ENCODE measurements around the gene ACTRT2.

The ACTRT2 gene

DNA sequence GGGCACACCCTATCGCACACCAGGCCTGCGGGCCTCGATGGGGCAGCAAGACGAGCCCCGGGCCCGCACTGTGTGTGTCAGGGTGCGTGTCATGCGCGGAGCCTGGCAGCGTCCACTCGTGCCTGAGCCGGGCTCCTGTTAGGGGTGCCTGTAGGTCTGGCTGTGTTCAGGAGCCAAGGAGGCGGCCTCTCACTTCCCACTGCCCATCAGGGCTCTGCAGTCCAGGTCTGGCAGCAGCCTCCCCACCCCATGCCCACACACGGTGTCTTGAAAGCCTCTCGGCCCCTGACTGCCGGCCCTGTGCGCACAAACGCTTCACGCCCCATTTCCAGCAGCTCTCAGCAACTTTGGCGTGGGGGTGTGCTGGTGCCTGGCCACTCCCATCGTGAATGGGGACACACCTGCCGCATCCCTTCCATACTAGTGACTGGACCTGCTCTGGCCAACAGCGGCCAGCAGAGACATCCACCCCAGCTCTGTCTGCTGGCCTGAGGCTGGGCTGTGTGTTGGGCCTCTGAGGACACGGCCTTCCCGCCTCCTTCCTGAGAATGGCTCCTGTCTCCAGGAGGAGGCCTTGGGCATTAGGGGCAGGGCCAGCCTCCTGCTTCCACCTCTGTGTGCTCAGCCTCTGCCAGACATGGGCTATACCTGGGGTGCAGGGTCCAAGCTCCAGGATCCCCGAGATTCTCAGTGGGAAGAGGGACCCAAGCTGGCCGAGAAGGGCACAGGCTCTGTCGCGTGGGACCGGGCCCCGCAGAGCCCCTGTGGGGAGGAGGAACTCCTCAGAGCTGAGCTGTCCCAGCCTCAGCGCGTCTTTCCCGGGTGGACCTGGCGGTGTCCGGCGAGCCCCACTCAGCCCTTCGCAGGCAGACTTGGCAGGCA lies 41.8 kb upstream of the ACTRT2 start:
- CTCF ChIA-PET = no interaction called here
- no peak for DNase-seq (ENCODE audit: low read depth, low spot score)
- POLR2A ChIA-PET = no interaction called here
- no peak overlapping the region for H3K4me3 ChIP-seq (ENCODE audit: low read depth, low read length)
- TF ChIP-seq, protein P1, sequence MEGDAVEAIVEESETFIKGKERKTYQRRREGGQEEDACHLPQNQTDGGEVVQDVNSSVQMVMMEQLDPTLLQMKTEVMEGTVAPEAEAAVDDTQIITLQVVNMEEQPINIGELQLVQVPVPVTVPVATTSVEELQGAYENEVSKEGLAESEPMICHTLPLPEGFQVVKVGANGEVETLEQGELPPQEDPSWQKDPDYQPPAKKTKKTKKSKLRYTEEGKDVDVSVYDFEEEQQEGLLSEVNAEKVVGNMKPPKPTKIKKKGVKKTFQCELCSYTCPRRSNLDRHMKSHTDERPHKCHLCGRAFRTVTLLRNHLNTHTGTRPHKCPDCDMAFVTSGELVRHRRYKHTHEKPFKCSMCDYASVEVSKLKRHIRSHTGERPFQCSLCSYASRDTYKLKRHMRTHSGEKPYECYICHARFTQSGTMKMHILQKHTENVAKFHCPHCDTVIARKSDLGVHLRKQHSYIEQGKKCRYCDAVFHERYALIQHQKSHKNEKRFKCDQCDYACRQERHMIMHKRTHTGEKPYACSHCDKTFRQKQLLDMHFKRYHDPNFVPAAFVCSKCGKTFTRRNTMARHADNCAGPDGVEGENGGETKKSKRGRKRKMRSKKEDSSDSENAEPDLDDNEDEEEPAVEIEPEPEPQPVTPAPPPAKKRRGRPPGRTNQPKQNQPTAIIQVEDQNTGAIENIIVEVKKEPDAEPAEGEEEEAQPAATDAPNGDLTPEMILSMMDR (IDR thresholded peaks at IDR 0.05; ENCODE audit: insufficient read depth, low read length, missing control alignments) = no peak

DNA sequence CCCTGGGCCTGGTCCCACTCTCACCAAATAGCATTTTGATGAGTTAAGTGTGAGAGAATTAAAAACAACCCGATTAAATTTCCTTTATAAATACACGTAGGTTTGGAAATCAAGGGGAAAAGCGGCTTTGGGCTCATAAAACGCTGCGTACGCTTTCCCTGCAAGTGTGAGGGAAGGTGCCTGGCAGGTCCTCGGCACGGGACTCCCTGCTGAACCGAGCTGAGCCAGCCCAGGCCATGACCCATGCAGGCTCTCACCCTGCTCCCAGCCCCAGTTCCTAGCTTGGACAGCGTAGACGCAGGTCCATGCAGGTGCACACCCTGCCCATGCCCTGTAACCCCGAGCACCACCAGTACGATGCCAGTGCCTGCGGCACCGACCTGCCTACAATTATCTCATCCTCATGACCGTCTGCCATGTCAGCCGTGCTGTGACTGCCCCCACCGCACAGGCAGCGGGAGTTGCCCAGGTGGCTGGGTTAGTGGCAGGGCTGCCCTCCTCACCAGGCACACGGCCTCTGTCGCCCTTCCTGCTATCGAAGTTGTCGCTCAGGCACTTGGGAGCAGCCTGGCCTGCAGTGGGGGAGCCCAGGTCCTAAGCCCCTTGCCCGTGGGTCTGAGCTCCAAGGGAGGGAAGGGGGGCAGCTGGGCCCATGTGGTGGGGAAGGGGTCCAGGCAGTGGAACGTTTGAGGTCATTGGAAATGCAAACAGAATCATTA lies 41.0 kb upstream of the ACTRT2 start:
- ChIA-PET CTCF (no interaction called here), POLR2A (no interaction called here)
- H3K4me3 ChIP-seq (ENCODE audit: low read depth, low read length) = no peak overlapping the region
- no peak for DNase-seq (ENCODE audit: low read depth, low spot score)
- TF ChIP-seq, protein P1 (IDR thresholded peaks at IDR 0.05; ENCODE audit: insufficient read depth, low read length, missing control alignments) = no peak

DNA sequence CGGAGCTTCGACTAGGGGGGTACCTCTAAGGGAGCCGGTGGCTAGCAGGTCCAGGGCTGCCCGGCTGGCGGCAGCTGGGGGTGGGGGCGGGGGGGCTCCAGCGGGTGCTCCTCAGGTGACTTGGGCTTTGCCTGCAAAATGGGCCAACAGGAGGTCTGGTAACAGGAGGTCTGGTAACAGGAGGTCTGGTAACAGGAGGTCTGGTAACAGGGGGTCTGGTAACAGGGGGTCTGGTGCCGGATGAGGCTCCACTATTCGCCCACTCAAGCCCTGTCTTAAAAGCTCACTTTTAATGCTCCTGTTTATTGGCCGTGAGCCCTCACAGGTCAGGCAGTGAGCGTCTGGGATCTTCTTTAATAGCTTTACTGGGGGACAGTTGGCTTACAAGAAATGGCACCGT lies 40.4 kb upstream of the ACTRT2 start:
- TF ChIP-seq, protein P1 (IDR thresholded peaks at IDR 0.05; ENCODE audit: insufficient read depth, low read length, missing control alignments) = no peak
- ChIA-PET CTCF (no interaction called here), POLR2A (no interaction called here)
- no peak for DNase-seq (ENCODE audit: low read depth, low spot score)
- no peak overlapping the region for H3K4me3 ChIP-seq (ENCODE audit: low read depth, low read length)

DNA sequence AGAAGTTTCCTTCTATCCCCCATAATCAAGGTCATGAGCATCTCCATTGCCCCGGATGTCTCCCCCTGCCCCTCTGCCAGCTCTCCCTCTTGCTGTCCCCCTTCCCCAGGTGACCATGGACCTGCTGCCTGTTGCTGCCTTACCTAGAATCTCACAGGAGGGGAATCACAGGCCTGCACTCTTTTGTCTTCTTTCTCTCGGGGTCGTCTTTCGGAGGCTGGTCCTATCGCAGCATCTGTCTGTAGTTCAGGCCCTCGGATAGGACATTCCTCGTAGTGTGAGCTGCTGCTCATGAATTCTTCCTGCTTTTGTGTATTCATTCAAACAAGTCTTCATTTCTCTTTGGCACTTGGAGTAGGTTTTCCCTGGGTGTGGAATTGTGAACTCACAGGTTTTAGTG lies 39.9 kb upstream of the ACTRT2 start:
- H3K4me3 ChIP-seq (ENCODE audit: low read depth, low read length) = no peak overlapping the region
- POLR2A ChIA-PET = no interaction called here
- DNase-seq (ENCODE audit: low read depth, low spot score) = no peak
- CTCF ChIA-PET = no interaction called here
- TF ChIP-seq, protein P1 (IDR thresholded peaks at IDR 0.05; ENCODE audit: insufficient read depth, low read length, missing control alignments) = no peak

DNA sequence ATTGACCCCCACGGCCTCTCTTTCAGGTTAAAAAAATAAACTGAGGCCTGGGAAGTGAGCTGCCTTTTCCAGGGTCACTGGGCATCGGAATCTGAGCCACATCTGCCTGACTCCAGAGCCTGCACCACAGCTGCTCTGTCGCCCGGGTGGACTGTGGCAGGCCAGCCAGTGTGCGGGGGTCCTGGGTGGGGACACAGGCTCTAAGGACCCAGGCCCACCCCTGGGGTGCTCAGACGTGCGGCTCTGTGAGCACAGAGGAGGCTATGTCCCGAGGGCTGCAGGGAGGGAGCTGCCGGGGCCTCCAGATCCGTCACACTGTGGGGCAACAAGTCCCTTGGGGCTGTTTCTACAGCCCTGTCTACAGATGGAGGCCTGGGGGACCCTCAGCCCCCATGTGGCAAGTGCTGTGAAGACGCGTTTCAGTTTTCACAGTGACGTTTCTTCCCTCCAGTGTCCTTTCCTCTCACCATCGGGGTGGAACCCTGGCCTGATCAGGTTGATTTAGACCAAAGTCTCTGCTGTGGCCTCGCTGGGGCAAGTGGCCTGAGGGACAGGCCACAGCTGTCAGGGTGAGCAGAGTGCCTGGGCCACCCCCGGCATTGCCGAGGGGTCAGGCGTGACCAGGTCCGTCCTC lies 39.2 kb upstream of the ACTRT2 start:
- DNase-seq (ENCODE audit: low read depth, low spot score) = no peak
- H3K4me3 ChIP-seq (ENCODE audit: low read depth, low read length) = no peak overlapping the region
- CTCF ChIA-PET = no interaction called here
- POLR2A ChIA-PET = no interaction called here
- TF ChIP-seq, protein P1 (IDR thresholded peaks at IDR 0.05; ENCODE audit: insufficient read depth, low read length, missing control alignments) = no peak
